GM19455 (cell line): ENCODE results near the gene RTN4R.
A peak's percentile ranks its signal among the peaks of the same experiment; 100 is the strongest.

Experiments used
- ATAC-seq: cut with Tn5 transposase; IDR thresholded peaks from one replicate; pipeline ENCODE4 v1.9.1; 2021; ENCODE audit not compliant: unreplicated experiment

RTN4R gene

GRCh38 chr22:20218987-20219386 is 49.1 kb downstream of the RTN4R start:
- no peak for ATAC-seq

GRCh38 chr22:20218326-20218872 is 49.7 kb downstream of the RTN4R start:
- ATAC-seq, result no peak

GRCh38 chr22:20217563-20217962 is 50.6 kb downstream of the RTN4R start:
- ATAC-seq, result no peak

- ATAC-seq, result no peak
These were observed 51.1 kb downstream of the RTN4R start for GRCh38 chr22:20216863-20217499.

- no peak for ATAC-seq
These were observed 52.4 kb downstream of the RTN4R start for GRCh38 chr22:20215742-20216141.

GRCh38 chr22:20214853-20215252 is 53.3 kb downstream of the RTN4R start:
- no peak for ATAC-seq

GRCh38 chr22:20213833-20214708 is 54.0 kb downstream of the RTN4R start:
- no peak for ATAC-seq

GRCh38 chr22:20212754-20213699 is 55.1 kb downstream of the RTN4R start:
- no peak for ATAC-seq

GRCh38 chr22:20211997-20212753 is 55.9 kb downstream of the RTN4R start:
- ATAC-seq, result no peak

- ATAC-seq, result no peak
These were observed 56.6 kb downstream of the RTN4R start for GRCh38 chr22:20211409-20211996.

GRCh38 chr22:20210473-20211059 is 57.6 kb downstream of the RTN4R start:
- no peak for ATAC-seq

GRCh38 chr22:20209761-20210250 is 58.3 kb downstream of the RTN4R start:
- no peak for ATAC-seq

- no peak for ATAC-seq
These were observed 59.3 kb downstream of the RTN4R start for GRCh38 chr22:20208713-20209310.

- ATAC-seq, result no peak
These were observed 60.7 kb downstream of the RTN4R start for GRCh38 chr22:20207277-20208025.

- peak; percentile 31 for ATAC-seq
These were observed 61.4 kb downstream of the RTN4R start for GRCh38 chr22:20206709-20207215.

- peak; percentile 69 for ATAC-seq
These were observed 62.0 kb downstream of the RTN4R start for GRCh38 chr22:20205964-20206708.

GRCh38 chr22:20205464-20205963 is 62.6 kb downstream of the RTN4R start:
- no peak for ATAC-seq
